ENCODE results near the gene LDB2. TPM values are rescaled to one million over a fixed set of nuclear protein-coding genes. Genes with fewer than 3 reads are reported as not detected.
A peak's percentile ranks its signal among the peaks of the same experiment; 100 is the strongest.
"Not testable (repeated sequence)": the region's sequence is repeated elsewhere in the genome, so short reads cannot be mapped to it uniquely, and the experiment has no call there.

The LDB2 gene
- not detected for polyA plus RNA-seq (2012; ENCODE audit: insufficient read depth, insufficient read length)

- DNase-seq (ENCODE audit: low read depth, low spot score), result no peak
- no peak within 1 kb of the TSS for H3K4me3 ChIP-seq (ENCODE audit: low read length)
Observed at GRCh38 chr4:16897991-16898827, at the start of gene LDB2. Gene LDB2, minus strand, starts transcription at chr4:16898645.

- DNase-seq (ENCODE audit: low read depth, low spot score), result no peak
- H3K4me3 ChIP-seq (ENCODE audit: low read length), result no peak overlapping the region
Observed at GRCh38 chr4:16942491-16942890, 44.0 kb upstream of the LDB2 start.

GRCh38 chr4:16939178-16939577 is 40.7 kb upstream of the LDB2 start:
- DNase-seq (ENCODE audit: low read depth, low spot score), result no peak
- H3K4me3 ChIP-seq (ENCODE audit: low read length), result no peak overlapping the region

GRCh38 chr4:16938512-16939040 is 40.1 kb upstream of the LDB2 start:
- DNase-seq (ENCODE audit: low read depth, low spot score), result no peak

GRCh38 chr4:16931339-16932305 is 33.2 kb upstream of the LDB2 start:
- H3K4me3 ChIP-seq (ENCODE audit: low read length), result no peak overlapping the region
- DNase-seq (ENCODE audit: low read depth, low spot score), result no peak

More at GRCh38 chr4:16938512-16939040, 40.1 kb upstream of the LDB2 start:
- H3K4me3 ChIP-seq (ENCODE audit: low read length), result no peak overlapping the region

- peak; percentile 80 for DNase-seq (ENCODE audit: low read depth, low spot score)
- H3K4me3 ChIP-seq (ENCODE audit: low read length), result no peak overlapping the region
Observed at GRCh38 chr4:16926214-16926613, 27.8 kb upstream of the LDB2 start.

GRCh38 chr4:16918716-16919115 is 20.3 kb upstream of the LDB2 start:
- DNase-seq (ENCODE audit: low read depth, low spot score); H3K4me3 ChIP-seq (ENCODE audit: low read length): not testable (repeated sequence)

DNA sequence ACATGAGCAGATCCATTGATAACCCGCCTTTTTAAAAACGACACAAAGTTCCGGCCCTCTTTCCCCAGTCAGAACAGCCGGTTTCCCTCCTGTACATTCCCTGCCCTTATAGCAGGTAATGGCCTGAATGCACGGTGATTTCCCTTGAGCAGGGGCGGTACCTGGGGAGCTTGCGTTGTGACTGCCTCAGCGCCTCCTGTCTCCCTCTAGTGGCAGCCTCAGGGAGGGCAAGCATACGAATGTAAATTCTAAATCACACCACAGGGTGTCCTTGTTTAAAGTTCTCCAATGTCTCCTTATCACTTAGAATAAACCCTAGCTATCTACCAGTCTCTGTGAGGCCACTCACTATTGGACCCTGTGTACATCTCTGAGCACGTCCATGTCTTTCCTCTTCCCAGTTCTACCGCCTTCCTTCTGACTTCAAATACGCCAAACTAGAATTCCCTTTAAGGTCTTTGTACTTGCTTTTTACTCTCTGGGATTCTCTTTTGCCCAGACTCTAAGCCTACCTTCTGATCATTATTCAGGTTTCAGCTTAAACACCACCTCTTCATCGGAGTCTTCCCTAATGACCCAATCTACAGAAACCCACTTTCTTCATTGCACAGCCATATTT is 18.4 kb upstream of the LDB2 start:
- H3K4me3 ChIP-seq (ENCODE audit: low read length), result no peak overlapping the region
- DNase-seq (ENCODE audit: low read depth, low spot score), result peak; percentile 73

DNA sequence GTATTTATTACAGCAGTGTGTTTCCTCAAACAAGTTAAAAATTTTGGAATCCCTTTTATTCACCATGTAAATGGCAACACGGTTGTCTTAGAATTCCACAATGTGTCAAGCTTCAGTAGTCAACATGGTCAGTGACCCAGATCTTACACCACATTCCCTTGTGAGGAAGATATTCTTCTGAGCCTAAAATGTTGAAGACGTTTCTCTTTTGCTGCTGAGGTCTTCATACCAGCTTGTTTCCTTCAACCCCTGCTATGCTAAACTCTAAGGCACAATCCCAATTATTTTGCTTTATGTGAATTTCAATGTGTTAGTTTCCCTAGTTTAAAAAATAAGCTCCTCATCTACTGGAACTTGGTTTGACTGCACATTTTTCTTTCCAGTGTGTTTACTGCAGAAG is 17.6 kb upstream of the LDB2 start:
- no peak for DNase-seq (ENCODE audit: low read depth, low spot score)
- no peak overlapping the region for H3K4me3 ChIP-seq (ENCODE audit: low read length)

DNA sequence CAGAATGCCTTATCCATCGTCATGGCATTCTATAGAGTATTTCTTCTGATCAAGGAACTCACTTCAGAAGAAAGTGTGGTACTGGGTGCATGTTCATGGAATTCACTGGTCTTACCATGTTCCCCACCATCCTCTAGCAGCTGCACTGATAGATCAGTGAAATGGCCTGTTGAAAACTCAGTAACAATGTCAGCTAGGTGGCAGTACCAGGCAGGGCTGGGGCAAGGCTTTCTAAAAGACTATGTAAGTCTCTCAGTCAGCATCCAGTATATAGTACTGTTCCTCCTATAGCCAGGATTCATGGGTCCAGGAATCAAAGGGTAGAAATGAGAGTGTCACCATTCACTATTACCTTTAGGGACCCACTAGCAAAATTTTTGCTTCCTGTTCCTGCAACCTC is 15.8 kb upstream of the LDB2 start:
- no peak for DNase-seq (ENCODE audit: low read depth, low spot score)
- H3K4me3 ChIP-seq (ENCODE audit: low read length), result no peak overlapping the region

GRCh38 chr4:16912896-16913295 is 14.5 kb upstream of the LDB2 start:
- no peak overlapping the region for H3K4me3 ChIP-seq (ENCODE audit: low read length)
- DNase-seq (ENCODE audit: low read depth, low spot score), result no peak

DNA sequence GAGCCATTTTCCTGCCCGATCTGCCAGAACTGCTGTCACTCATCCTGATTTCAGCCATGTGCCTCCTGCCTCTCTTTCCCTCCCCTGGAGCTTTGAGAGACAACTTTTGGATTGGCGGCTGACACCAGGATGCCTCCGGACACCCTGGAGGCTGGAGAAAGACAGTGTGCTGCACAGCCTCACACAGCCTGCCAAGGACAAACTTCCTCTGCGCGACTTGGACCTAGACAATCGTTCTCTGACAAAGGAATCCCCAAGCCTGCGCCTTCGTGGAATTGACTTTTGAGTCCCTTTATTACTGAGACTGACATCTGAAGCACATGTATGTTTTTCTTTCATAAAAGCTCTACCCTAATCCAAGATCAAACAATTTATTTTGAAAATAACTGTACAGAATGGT is 10.8 kb upstream of the LDB2 start:
- DNase-seq (ENCODE audit: low read depth, low spot score), result no peak
- no peak overlapping the region for H3K4me3 ChIP-seq (ENCODE audit: low read length)

DNA sequence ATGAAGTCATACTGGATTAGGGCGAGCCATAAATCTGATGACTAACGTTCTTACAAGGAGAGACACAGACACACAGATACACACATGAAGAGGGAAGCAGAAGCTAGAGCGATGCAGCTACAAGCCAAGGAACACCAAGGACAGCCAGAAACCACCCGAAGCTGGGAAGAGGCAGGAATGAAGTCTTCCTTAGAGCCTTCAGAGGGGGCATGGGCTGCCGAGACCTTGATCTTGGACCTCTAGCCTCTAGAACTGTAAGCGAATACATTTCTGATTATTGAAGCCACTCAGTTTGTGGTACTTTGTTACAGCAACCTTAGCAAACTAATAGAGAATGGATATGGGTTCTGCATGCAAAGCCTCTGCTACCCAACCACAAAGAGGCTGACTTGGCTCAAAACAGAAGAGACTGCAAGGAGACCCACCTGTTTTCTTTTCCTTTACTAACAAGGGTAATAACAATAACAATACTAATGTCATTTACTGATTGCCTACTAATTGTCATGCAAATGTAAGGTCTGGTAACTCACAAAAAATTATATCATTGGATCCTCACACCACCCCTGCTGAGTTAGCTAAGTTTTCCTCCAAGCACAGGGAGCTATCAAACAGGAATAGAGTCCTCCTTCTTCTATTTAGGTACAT is 10.1 kb upstream of the LDB2 start:
- H3K4me3 ChIP-seq (ENCODE audit: low read length), result no peak overlapping the region
- DNase-seq (ENCODE audit: low read depth, low spot score), result no peak

- no peak for DNase-seq (ENCODE audit: low read depth, low spot score)
- no peak overlapping the region for H3K4me3 ChIP-seq (ENCODE audit: low read length)
Observed at GRCh38 chr4:16900325-16900724, 1.9 kb upstream of the LDB2 start.

DNA sequence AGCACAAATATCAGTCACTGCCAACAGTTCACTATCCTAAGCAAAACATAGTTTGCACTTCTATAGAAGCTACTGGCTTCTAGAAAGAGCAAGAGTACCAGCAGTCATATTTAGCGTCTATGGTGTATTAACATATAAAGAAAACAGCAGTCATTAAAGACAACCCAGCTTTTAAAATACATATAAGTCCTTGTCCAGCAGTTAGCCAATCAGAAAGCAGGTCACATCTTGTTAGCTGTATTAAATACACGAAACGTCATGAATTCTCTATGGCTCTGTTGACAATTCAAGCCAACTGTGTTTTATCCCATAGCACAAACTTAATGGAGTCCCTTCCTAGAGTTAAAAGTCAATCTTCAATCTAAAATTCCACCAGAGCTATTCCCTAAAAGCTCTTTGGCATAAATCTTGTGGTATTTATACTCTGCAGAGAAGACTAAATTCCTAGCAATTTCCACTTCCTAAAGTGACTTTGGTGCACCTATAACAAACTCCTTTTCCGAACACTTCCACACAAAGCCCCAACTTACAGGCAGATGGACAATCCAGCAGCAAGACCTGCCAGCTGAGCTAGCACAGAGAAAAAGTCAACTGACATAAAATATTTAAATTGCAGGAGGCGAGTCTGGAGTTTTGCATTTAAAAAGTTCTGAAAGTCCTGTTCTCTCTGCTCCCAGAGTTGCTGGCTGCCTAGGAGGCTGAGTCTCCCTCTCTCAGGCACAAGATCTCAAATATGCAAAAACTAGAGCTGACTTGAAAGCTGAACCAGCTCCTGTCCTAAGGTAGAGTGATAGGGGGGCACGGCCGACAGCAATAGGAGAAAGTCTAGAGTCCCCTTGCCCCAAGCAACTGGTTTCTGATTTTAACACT is 1.3 kb downstream of the LDB2 start:
- no peak for DNase-seq (ENCODE audit: low read depth, low spot score)
- H3K4me3 ChIP-seq (ENCODE audit: low read length), result no peak overlapping the region

DNA sequence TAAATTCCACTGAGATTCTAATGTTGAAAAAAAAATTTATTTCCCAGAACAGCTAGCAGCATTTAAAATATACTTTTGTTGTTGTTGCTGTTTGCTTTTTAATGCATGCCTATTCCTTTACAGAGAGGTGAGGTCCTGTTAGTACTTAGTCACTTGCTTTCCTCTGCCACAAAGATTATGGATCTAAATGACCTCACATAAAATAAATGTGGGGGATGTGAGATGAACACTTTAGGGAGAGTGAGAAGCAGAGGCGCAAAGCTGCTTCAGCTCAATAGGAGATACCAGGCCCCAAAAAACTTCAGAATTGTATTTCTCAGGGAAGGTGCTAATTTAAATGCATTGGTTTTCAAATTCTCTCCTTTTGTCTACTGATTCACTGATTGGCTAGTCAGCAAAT is 4.0 kb downstream of the LDB2 start:
- no peak for DNase-seq (ENCODE audit: low read depth, low spot score)
- no peak overlapping the region for H3K4me3 ChIP-seq (ENCODE audit: low read length)

GRCh38 chr4:16893141-16893651 is 5.2 kb downstream of the LDB2 start:
- no peak for DNase-seq (ENCODE audit: low read depth, low spot score)
- no peak overlapping the region for H3K4me3 ChIP-seq (ENCODE audit: low read length)

DNA sequence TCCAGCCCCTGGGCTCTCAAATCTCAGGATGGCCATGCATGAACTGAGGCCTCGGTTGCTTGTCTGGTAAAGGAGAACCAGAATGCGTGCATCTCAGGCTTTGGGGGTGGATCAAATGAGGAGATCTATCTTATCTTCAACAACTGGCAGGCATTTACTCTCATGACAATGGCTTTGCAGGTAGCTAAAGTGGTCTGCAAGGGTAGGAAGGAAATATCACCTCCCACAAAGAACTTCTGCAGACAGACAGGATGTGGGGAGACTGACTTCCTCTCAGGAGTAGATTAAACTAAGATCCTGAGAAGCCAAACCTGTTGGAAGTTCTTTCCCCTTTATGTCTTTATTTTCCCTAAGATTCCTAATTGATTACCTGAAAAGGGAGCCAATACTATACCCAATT is 7.8 kb downstream of the LDB2 start:
- H3K4me3 ChIP-seq (ENCODE audit: low read length), result no peak overlapping the region
- peak; percentile 75 for DNase-seq (ENCODE audit: low read depth, low spot score)

Measured in Jurkat, Clone E6-1 (cell line).